SU-DHL-6 (cell line): ENCODE results near the gene PSME4.

Source experiments
- H2AFZ ChIP-seq: fragments of 200-600 bp; sonication (generic); 2 replicates; pipeline ENCODE4 v1.6.1; 2014; ENCODE audit warnings: low read depth, mild to moderate bottlenecking, moderate library complexity, mixed read lengths, antibody characterized with exemption, low read length; ENCODE audit not compliant: severe bottlenecking
- H3F3A ChIP-seq: fragments of 200-600 bp; shearing (Covaris generic); 2 replicates; pipeline ENCODE4 v1.6.0; 2016; ENCODE audit warnings: antibody characterized with exemption, mild to moderate bottlenecking; ENCODE audit not compliant: insufficient read depth
- H3K27ac ChIP-seq: fragments of 200-600 bp; sonication (generic); 2 replicates; pipeline ENCODE4 v1.5.1; 2016; ENCODE audit warnings: low read depth, mild to moderate bottlenecking, low read length, moderate library complexity, mixed read lengths
- H3K27me3 ChIP-seq: fragments of 200-600 bp; sonication (generic), shearing (Covaris generic); 2 replicates; pipeline ENCODE4 v1.6.0; 2014; ENCODE audit warnings: mild to moderate bottlenecking, low read length
- H3K36me3 ChIP-seq: fragments of 200-600 bp; sonication (generic); 2 replicates; pipeline ENCODE4 v1.6.1; 2014; ENCODE audit warnings: mild to moderate bottlenecking, low read length, mixed read lengths
- H3K4me2 ChIP-seq: fragments of 300-600, 200-600 bp; shearing (Covaris generic), sonication (generic); 2 replicates; pipeline ENCODE4 v1.6.0; 2014; ENCODE audit warnings: low read length, low read depth, mild to moderate bottlenecking; ENCODE audit not compliant: poor library complexity, severe bottlenecking
- H3K4me3 ChIP-seq: fragments of 200-600 bp; sonication (generic); 2 replicates; pipeline ENCODE4 v1.5.1; 2014; ENCODE audit warnings: antibody characterized with exemption, low read length, mild to moderate bottlenecking, mixed read lengths; ENCODE audit not compliant: insufficient read depth, poor library complexity, severe bottlenecking
- H3K79me2 ChIP-seq: fragments of 200-600 bp; sonication (generic); 2 replicates; pipeline ENCODE4 v1.6.1; 2014; ENCODE audit warnings: mild to moderate bottlenecking, low read length, moderate library complexity; ENCODE audit not compliant: insufficient read depth
- H3K9ac ChIP-seq: fragments of 200-600 bp; sonication (generic); 2 replicates; pipeline ENCODE4 v1.7.0; 2014; ENCODE audit warnings: mild to moderate bottlenecking, low read length
- H3K9me2 ChIP-seq: fragments of 200-600 bp; sonication (generic); replicated peaks from 2 replicates; pipeline ENCODE4 v1.6.1; 2014; ENCODE audit warnings: low read length; ENCODE audit not compliant: insufficient read depth
- H3K9me3 ChIP-seq: fragments of 200-600 bp; sonication (generic); 2 replicates; pipeline ENCODE4 v1.6.1; 2014; ENCODE audit warnings: low read length, mixed read lengths; ENCODE audit not compliant: insufficient read depth
- H4K20me1 ChIP-seq: fragments of 200-600 bp; sonication (generic); 2 replicates; pipeline ENCODE4 v1.6.1; 2014; ENCODE audit warnings: low read depth, mild to moderate bottlenecking, antibody characterized with exemption, low read length, moderate library complexity, mixed read lengths
- CTCF ChIP-seq: fragments of 200-600 bp; sonication (generic); IDR thresholded peaks from one replicate; pipeline ENCODE4 v1.5.1; 2017; ENCODE audit warnings: antibody characterized with exemption, mild to moderate bottlenecking, low read length, moderate library complexity; ENCODE audit not compliant: insufficient read depth, poor library complexity, severe bottlenecking
- EZH2phosphoT487 ChIP-seq: fragments of 200-600 bp; sonication (generic), shearing (Covaris generic); conservative IDR thresholded peaks from 2 replicates; pipeline ENCODE4 v1.6.1; 2018; ENCODE audit warnings: mild to moderate bottlenecking, antibody characterized with exemption, low read length, moderate library complexity, mixed read lengths

The PSME4 gene

GRCh38 chr2:53970724-53971602 lies at the start of gene PSME4:
TSS of gene PSME4 (minus strand) at chr2:53970993. CDS start at chr2:53970784, 209 bp downstream.
- no peaks in the 10 kb centered on the region for H3K27me3 ChIP-seq
- H3K4me2 ChIP-seq, result peak within 1 kb of the TSS; percentile 98
- peak within 1 kb of the TSS; percentile 74 for H3K27ac ChIP-seq
- no peaks in the 10 kb centered on the region; the same call in 1 of the 2 replicates for H3K36me3 ChIP-seq
- peaks cover 54% of the 10 kb centered on the region for H3K79me2 ChIP-seq
- TF ChIP-seq EZH2phosphoT487, result no peak
- TF ChIP-seq CTCF, result no peak
- H4K20me1 ChIP-seq, result peaks cover 11% of the 10 kb centered on the region; the same call in 1 of the 2 replicates
- H3K9ac ChIP-seq, result peak within 1 kb of the TSS; percentile 80
- H3K4me3 ChIP-seq, result peak within 1 kb of the TSS; percentile 84
- no peaks in the 10 kb centered on the region for H3F3A ChIP-seq
- H2AFZ ChIP-seq, result peak within 1 kb of the TSS; percentile 55
- H3K9me2 ChIP-seq, result no peaks in the 10 kb centered on the region
- H3K9me3 ChIP-seq, result no peaks in the 10 kb centered on the region

- TF ChIP-seq EZH2phosphoT487 (no peak), CTCF (no peak)
- H3K4me2 ChIP-seq, result no peak overlapping the region
These were observed 45.3 kb upstream of the PSME4 start for GRCh38 chr2:54015798-54016699.

GRCh38 chr2:54013996-54014395 lies 43.2 kb upstream of the PSME4 start:
- H2AFZ ChIP-seq, result no peak overlapping the region
- no peaks in the 10 kb centered on the region for H3K9me2 ChIP-seq
- no peak overlapping the region for H3K4me2 ChIP-seq
- no peaks in the 10 kb centered on the region for H4K20me1 ChIP-seq
- no peak overlapping the region for H3K9ac ChIP-seq
- H3K36me3 ChIP-seq, result no peaks in the 10 kb centered on the region
- H3K27ac ChIP-seq, result no peak overlapping the region
- H3K4me3 ChIP-seq, result no peak overlapping the region
- 0 out of 2 replicates have a peak, but pooled peaks cover 5% of the 10 kb centered on the region for H3F3A ChIP-seq
- H3K9me3 ChIP-seq, result no peaks in the 10 kb centered on the region
- H3K79me2 ChIP-seq, result no peaks in the 10 kb centered on the region
- no peaks in the 10 kb centered on the region for H3K27me3 ChIP-seq
- no peak for TF ChIP-seq CTCF
- no peak for TF ChIP-seq EZH2phosphoT487

More at GRCh38 chr2:54015798-54016699, 45.3 kb upstream of the PSME4 start:
- Histone ChIP-seq H4K20me1 (no peaks in the 10 kb centered on the region), H3K9me2 (no peaks in the 10 kb centered on the region), H2AFZ (no peak overlapping the region), H3K36me3 (peaks cover 5% of the 10 kb centered on the region; the same call in 1 of the 2 replicates), H3K79me2 (no peaks in the 10 kb centered on the region), H3K4me3 (no peak overlapping the region), H3K9ac (no peak overlapping the region), H3K27me3 (no peaks in the 10 kb centered on the region), H3K27ac (no peak overlapping the region), H3K9me3 (peaks cover 7% of the 10 kb centered on the region; the same call in 1 of the 2 replicates), H3F3A (0 out of 2 replicates have a peak, but pooled peaks cover 5% of the 10 kb centered on the region)
